Measurements from ENCODE around the gene IGSF9B.

IGSF9B gene

DNA sequence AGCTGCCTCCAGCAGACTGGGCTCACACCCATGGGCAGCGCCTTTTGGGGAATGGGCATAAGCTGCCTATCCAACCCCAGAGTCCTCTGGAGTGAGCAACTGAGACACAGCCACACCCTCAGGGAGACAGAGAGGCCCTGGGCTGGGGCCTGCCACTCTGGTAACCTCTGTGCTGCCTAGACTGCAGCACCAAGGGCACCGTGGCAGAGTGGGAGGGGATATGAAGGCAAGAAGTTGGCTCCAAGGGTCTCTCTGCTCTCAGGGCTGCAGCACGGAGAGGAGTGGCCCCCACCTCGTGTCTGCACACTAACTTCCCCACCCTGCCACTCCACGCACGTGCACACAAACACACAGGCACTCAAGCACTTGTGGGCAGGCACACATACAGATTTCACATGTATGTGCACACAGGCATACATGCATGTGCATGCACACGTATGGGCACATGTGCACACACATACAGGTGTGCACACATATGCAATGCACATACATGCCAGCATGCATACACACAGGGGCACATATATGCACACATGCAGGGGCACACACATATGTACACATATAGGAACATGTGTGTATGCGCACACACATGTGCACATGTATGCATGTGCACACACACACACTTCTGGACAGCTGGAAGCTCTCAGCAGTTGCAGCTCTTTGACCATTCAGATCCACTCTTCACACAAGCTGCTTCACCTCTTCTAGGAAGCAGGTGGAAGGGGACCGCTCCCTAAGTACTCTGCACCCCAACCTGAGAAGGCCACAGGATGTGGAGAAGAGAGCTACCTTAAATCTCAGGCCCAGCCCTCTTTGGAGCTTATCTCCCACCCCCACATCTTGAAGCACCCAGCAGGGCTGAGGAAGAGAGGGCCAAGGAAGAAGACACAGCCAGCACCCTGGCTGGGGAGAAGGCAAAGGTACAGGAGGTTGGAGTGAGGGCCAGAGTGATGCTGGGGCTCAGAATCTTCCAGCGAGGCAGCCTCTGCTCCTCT is 4.3 kb downstream of the IGSF9B start:
- no peak for DNase-seq

DNA sequence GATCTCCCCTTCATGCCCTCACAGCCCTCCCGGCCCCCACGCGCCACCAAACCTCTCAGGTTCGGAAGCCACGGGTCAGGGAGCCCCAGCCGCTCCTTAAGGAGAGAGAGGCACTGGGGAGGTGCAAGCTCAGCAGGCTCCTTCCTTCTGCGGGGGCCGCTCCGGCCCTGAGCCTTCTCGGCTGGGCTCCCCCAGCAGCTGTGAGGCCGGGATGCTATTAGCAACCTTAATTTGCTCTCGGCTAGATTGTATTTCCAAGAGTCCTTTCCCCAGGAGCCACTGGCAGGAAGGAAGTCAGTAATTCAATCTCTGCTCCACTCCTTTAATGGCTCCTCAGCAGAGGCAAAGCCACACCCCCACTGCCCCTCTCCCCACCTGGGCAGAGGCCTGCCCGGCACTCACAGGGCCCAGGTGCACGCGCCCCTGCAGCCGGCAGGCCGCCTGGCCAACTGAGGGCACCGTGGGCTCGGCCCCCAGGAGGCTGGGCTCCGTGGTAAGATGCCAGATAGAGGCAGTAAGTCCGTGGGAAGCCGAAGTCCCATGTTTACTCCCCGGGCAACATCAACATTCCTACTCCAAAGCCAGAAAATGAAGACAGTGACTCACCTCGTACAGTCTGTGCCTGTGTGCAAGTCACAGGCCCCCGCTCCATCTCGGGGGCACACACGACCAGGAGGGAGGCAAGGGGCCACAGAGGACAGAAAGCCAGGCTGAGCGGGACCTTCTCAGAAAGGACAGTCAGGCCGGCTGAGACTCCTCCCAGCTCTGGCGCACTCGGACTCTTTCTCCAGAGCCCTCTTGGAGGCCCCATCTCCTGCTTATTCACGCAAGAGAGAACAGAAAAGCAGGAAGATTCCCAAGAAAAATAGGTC is 5.2 kb downstream of the IGSF9B start:
- DNase-seq = no peak

DNA sequence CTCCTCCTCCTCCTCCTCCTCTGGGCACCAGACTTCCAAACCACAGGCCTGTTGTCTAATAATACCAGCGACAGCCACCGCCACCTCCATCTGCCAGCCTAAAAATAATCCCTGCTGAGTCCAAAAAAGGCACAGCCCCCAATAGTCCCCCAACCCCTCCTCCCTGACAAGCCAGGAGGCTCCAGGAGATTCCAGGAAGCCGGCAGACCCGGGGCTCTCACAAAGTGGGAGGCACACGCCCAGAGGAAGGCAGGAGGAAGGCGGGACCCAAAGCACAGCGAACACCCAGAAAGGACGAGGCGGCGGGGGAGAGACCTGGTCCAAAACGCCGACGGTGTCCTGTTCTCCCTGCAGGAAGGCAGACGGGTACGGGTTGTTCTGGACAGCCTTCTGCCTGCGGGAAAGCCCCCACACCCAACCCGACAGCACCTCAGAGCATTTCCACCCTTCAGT is 5.9 kb downstream of the IGSF9B start:
- no peak for DNase-seq

DNA sequence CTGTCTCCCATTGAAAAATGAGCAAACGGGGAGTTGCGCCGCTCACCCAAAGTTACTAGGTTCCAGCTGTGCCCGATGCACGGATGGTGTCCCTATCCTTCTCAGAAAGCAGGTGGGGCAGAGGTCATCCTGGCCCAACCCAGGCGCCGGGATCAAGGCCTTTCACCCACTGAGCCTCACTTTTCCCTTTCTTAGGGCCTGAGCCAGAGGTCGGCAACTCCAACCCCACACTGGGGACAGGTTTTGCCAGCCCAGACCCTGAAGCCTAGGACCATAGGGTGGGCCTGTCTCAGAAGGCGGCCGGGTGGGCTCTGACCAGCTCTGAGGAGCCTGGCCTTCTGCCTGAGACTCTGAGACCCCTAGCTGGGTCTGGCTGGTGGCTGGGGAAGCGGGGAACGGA is 6.3 kb downstream of the IGSF9B start:
- no peak for DNase-seq

DNA sequence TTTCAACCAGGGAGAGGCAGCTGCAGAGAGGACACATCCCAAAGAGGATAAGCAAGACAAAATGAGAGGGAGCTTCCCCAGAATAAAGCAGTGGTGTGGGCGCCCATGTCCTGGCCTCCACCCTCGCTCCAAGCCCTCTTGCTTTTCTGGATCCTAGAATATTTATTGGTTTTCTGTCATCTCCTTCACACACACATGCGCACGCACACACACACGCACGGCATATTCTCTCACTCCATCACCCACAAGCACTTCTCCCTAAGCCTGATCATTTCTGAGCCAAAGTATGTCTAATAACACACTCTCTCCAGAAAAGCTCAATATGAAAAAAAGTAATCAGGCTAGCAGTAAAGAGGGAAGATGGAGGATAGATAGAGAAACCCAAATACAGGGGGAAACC is 7.6 kb downstream of the IGSF9B start:
- DNase-seq = no peak

DNA sequence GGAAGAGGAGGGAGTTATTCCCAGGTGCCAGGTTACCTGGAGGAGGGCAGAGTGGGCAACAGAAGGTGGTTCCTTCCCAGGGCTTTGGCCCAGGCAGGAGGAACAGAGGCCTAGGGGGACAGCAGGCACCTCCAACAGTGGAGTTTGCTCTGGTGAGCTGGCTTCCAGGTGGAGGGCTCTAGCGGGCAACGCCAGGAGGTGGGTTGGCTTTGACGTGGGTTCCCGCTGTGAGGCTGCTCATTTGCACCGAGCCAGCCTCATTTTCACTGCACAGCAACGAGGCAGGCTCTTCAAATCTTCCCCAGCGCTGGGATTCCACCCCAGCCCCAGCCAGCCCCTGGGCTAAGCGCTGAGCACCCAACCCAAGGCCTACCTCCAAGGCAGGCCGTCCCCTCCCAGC is 8.1 kb downstream of the IGSF9B start:
- no peak for DNase-seq

DNA sequence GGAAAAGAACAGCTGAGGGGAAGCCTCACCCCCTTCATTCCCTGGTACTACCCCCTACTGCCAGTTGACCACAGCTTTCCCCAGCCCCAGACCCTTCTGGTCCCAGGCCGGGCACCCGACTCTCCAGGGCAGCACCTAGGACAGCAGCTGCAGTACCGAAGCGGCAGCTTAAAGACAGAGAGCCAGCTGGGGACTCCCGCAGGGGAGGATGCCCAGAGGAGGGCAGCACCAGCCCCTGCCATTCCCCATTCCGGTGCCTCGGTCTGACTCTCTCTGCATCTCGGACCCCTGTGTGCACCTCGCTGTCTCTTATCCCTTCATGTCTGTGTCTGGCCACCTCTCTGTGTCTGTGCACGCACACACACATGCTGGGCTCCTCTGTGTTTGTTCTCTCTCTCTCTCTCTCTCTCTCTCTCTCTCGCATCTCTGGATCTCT is 9.4 kb downstream of the IGSF9B start:
- peak; percentile 70 for DNase-seq

DNA sequence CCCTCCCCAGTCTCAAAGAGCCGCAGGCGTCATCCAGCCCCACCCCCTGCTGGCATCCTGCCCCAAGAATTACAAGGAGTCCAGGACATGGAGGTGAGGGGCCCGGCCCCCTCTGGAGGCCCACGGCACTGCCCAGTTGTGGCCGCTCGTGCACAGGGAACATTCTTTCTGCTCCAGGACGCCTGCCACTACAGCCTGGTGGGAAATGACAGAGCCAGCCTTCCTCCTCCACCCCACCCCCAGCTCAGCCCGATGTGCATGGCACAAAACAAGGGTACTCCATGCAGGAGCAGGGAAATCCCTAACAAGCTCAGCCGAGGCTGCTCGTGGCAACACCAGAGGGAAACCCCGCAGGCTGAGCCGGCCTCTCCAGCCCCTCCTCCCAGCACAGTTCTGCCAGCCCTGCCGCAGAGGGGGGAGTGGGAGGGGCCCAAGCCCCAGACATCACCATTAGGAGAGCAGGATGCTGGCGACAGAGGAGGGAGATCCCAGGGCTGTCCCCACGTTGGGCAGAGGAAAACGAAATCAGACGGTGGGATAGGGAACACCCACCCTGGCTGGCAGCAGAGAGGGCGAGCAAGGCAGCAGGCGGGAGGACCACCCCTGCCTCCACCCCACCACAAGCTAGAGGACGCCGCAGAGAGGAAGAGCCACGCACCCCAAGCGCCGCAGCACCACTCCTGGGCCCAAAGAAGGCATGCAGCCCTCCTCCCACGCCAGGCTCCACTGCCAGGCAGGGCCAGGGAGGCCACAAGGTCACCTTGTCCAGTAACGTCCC is 10.0 kb downstream of the IGSF9B start:
- DNase-seq = peak; percentile 47

DNA sequence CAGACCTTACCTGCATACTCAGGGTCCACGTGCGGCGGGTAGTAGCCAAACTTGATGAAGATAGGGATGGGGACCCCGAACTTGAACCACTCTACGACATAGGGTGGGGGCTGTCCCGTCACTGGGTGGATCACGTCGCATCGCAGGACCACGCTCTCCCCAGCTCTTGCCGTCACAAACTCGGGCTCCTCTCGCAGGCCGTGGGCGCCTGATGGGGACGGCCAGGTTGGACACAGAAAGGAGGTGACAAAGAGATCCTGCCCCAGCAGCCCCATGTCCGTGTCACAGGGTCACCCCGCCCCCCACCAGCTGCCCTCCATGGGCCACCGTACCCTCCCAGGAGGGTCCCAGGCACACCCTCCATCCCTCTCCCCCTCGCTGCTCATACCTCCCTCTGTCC is 10.7 kb downstream of the IGSF9B start:
- no peak for DNase-seq

DNA sequence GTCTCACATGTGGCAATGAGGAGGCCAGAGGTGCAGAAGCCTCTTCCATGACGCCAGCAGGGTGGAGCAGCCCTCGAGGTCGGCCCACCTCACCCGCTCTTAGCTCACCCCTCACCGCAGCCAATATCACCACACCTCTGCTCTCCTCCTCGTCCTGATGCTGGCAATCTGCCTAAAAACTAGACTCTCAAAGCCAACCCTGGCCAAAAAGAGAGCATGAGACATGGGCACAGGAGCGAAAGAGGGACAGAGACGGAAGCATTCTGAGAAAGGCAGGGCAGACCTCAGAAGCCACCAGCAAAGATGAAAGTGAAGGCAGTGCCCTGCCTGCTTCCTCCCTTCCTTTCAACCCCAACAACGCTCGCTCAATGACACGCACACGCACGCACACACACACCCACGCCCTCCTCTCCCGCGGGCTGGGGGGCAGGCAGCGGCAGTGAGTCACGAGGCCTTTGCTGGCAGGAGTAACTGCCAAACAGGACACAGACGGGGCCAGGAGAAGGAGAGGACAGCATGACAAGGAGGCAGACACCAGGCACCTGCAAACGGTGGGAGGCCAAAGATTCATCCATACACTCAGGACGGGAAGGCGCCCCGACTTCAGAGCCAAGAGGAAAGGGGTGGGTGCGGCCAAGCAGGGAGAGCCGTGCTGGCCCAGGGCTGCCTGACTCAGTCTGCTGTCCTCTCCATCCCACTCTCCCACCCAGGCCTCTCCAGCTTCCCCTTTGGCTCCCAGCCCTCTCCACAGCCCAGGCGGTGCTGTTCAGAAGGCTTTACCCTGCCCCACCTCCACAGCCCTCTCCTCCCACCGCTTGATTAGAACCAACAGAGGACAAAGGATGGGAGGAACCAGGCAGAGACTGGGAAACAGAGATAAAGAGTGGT is 11.4 kb downstream of the IGSF9B start:
- DNase-seq = peak; percentile 87

DNA sequence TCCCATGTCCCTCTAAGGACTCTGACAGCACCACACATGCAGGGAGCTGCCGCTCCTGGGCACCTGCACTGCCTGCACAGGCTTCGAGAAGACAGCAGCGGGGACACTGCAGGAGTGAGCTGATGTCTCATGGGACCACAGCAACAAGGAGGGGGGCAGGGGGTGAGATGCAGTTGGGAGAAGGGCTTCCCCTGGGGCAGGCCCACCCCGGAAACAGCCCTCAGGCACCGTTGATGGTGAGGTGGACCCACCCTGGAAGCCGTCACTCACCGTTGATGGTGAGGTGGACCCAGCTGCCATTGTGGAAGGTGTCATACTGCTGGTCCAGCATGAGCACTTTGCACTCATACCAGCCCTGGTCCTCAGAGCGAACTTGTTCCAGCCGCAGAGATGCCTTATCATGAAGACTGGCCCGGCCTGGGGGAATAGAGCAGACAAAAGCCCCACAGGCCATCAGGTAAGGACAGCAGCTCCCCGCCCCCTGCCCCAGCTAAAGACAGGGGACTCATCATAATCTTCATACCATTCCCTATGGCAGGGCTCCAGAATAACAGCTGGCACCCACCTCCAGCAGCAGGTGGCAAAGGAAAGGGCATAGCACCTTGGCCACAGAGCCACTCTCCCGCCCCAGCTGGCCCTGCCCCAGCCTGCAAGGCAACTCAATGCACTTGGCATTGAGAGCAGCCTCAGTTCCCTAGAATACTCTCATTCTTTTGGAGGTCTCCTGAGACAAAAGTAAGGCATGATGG is 12.6 kb downstream of the IGSF9B start:
- DNase-seq = no peak

DNA sequence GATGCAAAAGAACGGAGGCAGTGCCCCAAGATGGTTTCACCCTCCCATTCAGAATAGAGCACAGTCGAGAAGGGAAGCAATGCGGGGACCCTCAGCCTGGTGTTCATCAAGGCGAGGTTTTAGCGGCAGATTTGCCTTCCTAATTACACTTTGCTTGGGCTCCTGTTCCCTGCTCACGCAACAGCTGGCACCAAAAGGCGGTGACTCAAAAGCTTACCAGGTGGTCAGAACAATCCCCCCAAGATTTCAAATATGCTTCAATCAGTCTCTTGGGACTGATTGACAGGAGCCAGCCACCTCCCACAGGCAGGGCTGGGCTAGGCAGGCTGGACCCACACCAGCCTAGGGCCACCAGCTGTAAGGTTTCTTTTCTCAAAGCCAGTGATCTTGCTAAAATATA is 14.2 kb downstream of the IGSF9B start:
- no peak for DNase-seq

DNA sequence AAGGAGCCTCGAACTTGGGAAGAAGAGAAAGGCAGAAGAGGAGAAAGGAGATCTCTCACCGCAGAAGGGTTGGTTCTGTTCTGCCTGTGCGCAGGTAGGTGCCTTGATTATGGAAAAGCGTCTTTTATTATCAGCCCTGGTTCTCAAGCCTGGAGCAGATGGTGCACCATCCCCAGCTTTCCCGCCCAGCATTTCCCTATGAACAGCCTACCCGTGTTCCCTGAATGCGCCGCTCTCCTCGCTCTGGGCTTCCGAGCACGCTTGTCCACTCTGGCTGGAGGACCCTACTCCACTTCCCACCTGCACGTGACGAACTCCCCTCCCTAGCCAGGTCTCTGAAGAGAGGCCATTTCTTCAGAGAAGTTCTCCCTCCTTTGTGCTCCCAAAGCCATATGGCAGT is 15.2 kb downstream of the IGSF9B start:
- DNase-seq = no peak

DNA sequence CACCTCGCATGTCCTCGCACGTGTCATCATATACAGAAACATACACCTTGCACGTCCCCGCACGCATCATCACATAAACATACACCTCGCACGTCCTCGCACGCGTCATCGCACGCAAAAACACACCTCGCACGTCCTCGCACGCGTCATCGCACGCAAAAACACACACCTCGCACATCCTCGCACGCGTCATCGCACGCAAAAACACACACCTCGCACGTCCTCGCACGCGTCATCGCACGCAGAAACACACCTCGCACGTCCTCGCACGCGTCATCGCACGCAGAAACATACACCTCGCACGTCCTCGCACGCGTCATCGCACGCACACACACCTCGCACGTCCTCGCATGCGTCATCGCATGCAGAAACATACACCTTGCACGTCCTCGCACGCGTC is 16.7 kb downstream of the IGSF9B start:
- DNase-seq = no peak

DNA sequence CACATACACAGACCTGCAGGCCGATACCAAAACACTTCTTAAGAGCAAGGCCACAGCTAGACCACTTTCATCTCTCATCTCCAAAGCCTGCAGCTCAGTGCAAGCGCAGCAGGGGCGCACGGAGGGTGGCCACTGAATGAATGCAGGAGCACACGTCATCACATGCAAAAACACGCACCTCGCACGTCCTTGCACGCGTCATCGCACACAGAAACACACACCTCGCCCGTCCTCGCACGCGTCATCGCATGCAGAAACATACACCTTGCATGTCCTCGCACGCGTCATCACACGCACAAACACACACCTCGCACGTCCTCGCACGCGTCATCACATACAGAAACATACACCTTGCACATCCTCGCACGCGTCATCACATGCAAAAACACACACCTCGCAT is 17.2 kb downstream of the IGSF9B start:
- no peak for DNase-seq

DNA sequence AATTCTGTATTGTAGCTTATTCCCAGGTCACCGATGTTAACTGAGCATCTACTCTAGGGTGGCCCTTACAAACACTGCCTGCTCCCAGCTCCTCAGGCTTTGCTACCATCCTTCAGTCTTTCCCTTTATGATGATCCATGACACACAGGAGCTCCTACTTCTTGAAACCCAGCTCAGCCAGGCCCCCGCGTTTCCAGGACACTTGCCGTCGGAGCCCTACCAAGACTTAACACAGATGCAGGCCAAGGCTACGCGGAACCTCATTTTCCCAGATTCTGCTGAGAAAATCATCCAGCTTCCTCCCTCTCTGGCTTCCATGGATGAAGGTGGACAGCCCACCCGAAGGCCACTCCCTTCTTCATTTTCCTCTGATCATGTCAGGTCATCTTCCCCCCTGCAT is 18.6 kb downstream of the IGSF9B start:
- no peak for DNase-seq

DNA sequence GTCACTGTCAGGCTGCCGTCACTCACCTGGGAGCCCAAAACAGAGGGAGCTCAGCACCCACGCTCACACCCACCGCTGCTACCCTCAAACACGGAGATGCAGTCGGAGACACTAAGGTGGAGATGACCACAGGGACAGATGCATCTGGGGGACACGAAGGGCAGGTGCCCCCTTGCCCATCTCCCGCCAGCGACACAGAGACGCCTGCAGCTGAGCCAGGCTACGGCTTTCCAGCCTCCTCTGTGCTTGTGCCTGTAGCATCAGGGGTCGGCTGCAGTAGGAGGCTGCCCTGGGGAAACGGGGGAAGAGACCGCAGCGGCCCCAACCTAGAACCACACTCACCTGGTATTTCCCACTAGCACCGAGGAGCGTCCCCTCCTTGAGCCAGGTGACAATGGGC is 19.3 kb downstream of the IGSF9B start:
- DNase-seq = no peak

DNA sequence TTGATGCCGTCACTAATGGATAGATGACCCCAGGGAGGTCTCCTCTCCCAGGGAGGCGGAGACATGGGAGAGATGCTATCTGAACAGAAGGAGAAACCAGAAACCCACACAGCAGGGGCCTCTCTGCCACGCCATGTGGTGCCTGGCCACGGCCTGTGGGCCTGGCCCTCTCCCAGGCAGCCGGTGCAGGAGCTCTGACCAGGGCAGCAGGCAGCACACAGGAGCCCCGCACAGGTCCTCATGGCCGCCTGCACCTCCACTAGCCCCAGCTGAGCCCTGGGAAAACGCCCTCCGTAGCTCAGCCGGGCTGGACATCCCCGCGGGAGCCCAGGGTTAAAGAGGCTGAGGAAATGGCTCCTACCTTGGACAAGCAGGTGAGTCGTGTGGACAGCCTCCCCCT is 19.8 kb downstream of the IGSF9B start:
- no peak for DNase-seq

DNA sequence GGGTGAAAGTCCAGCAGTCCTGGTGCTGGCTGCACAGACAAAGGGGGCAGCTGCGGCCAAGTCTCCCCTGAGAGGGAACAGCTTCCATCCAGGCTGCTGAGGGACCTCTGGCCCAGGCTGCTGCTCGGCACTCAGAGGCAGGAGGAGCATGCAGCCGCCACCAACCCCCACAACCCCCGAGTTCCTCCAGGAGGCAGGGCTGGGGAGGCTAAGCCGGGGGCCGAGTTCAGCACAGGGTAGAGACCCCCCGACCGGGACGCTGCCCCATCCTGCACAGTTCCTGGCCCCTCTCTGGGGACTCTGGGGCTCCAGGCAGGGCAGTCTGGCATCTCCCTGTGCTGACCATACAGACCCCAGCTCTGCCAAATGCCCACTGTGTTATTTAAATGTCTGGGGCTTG is 20.2 kb downstream of the IGSF9B start:
- DNase-seq = no peak

DNA sequence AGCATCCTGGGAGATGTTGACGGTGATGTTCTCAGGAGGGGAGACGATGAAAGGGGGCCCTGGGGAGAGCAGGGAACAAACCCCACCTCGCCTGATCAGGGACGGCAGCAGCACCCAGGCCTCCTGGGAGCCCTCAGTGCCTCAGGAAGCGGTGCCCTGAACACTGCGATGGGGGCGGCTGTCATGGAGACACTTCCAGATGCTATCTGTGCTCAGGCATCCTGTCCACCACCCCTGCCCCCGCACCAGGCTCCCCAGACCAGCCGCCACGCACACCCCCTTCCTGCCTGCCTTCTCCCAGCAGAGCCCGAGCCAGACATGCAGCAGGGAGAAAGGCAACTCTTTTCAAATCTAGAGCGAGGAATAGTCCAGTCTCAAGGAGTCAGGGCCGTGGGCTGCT is 20.6 kb downstream of the IGSF9B start:
- no peak for DNase-seq

DNA sequence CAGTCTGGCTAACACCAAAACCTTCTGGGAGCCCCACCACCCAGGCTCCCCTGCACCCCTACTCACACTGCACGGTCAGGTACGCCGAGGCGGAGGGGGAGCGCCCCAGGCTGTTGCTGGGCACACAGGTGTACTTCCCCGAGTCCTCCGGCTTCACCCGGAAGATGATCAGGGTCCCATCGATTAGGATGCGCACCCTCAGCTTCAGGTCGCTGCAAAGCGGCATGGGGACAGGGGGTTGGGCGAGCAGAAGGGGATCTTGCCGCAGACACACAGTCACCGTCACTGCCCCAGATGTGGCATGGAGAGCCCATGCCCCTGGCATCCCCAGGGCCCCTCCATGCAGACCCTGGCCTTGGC is 21.2 kb downstream of the IGSF9B start:
- DNase-seq = no peak
